BJ (cell line): ENCODE results near the gene CHST12. TPM values are rescaled to one million over a fixed set of nuclear protein-coding genes. Genes with fewer than 3 reads are reported as not detected.

ENCODE experiments used
- CTCF ChIA-PET: fragments of 350-600 bp; formaldehyde crosslinking; extraction: SDS; loops from one replicate; lab custom pipeline; 2021; ENCODE audit warnings: antibody characterized with exemption, inconsistent platforms; lab: Yijun Ruan, JAX
- POLR2A ChIA-PET: fragments of 300-600 bp; sonication (Branson Sonifier 250); formaldehyde crosslinking; extraction: SDS; loops from one replicate; lab custom pipeline; 2021; ENCODE audit warnings: antibody characterized with exemption; lab: Charles Lee
- DNase-seq: peaks from one replicate; pipeline ENCODE4 v3.0.0-alpha.2; 2011; ENCODE audit warnings: low read depth
- H3K27me3 ChIP-seq: 2 replicates; pipeline ENCODE4 v1.6.0; 2011; ENCODE audit warnings: low read length; ENCODE audit not compliant: control insufficient read depth, insufficient read depth
- H3K36me3 ChIP-seq: 2 replicates; pipeline ENCODE4 v1.5.1; 2011; ENCODE audit warnings: low read length; ENCODE audit not compliant: control insufficient read depth, insufficient read depth
- H3K4me3 ChIP-seq: 2 replicates; pipeline ENCODE4 v1.5.1; 2011; ENCODE audit warnings: low read depth, mild to moderate bottlenecking, control low read depth, low read length
- polyA plus RNA-seq: library from polyadenylated mRNA; depleted of rRNA; stranded (reverse); fragments of >200 nt; gene quantifications from 2 replicates; pipeline ENCODE4 v1.2.3, GENCODE V29; 2011
- TF ChIP-seq, protein P1 (sequence below): IDR thresholded peaks from 2 replicates; pipeline ENCODE4 v1.5.1; 2011; ENCODE audit warnings: low read depth, mild to moderate bottlenecking, control low read depth, inconsistent platforms, low read length, moderate library complexity; ENCODE audit not compliant: insufficient read depth

CHST12 gene
- polyA plus RNA-seq, 1 experiment, result 18.4 TPM

DNA sequence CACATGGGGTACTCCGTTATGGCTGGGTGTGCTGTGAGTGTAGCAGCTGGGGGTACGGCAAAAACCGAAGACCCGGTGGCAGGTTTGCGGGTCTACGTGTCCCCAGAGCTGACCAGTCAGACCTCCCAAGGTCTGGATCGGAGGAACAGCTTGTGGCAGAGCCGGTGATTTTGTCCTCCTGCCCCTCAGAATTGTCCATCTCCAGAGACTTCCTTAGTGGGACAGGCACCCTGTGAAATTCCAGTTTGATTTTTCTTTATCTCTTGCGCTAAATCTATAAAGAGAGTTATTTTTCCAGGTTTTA lies 47.8 kb upstream of the CHST12 start:
- DNase-seq, result no peak
- ChIA-PET POLR2A (no interaction called here), CTCF (interaction anchor here (0.7 to 1.3 kb wide), 2 partner anchors 9 to 113 kb away, joined by 3 read pairs; no protein-coding TSS in a partner anchor)
- Histone ChIP-seq H3K27me3 (no peaks in the 10 kb centered on the region), H3K36me3 (peaks cover 4% of the 10 kb centered on the region; the same call in 1 of the 2 replicates), H3K4me3 (peak overlapping the region; percentile 100)
- TF ChIP-seq, protein P1, sequence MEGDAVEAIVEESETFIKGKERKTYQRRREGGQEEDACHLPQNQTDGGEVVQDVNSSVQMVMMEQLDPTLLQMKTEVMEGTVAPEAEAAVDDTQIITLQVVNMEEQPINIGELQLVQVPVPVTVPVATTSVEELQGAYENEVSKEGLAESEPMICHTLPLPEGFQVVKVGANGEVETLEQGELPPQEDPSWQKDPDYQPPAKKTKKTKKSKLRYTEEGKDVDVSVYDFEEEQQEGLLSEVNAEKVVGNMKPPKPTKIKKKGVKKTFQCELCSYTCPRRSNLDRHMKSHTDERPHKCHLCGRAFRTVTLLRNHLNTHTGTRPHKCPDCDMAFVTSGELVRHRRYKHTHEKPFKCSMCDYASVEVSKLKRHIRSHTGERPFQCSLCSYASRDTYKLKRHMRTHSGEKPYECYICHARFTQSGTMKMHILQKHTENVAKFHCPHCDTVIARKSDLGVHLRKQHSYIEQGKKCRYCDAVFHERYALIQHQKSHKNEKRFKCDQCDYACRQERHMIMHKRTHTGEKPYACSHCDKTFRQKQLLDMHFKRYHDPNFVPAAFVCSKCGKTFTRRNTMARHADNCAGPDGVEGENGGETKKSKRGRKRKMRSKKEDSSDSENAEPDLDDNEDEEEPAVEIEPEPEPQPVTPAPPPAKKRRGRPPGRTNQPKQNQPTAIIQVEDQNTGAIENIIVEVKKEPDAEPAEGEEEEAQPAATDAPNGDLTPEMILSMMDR, result no peak

DNA sequence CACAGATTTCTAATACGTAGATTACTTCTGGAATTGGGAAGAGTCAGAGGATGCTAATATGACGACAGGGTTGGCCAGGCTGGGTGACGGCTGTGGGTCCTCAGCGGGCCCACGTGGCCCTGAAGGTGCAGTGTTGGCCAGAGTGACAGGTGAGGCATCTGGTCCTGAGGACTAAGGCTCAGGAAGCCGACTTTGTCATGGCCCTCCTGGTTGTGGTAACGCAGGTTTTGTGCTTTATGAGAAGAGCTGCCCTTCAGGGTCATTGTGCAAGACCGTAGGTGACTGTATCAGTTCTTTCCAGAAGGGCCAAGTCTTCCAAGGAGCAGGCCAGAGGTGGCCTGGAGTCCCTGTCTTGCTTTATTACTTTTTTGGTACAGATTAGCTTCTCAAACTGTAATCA lies 46.2 kb upstream of the CHST12 start:
- TF ChIP-seq, protein P1, result no peak
- ChIA-PET POLR2A (no interaction called here), CTCF (interaction anchor here (0.6 to 1.0 kb wide), 2 partner anchors 111 to 778 kb away, joined by 3 read pairs; no protein-coding TSS in a partner anchor)
- no peak overlapping the region for H3K4me3 ChIP-seq
- DNase-seq, result no peak
- no peaks in the 10 kb centered on the region for H3K27me3 ChIP-seq
- peaks cover 4% of the 10 kb centered on the region; the same call in 1 of the 2 replicates for H3K36me3 ChIP-seq

DNA sequence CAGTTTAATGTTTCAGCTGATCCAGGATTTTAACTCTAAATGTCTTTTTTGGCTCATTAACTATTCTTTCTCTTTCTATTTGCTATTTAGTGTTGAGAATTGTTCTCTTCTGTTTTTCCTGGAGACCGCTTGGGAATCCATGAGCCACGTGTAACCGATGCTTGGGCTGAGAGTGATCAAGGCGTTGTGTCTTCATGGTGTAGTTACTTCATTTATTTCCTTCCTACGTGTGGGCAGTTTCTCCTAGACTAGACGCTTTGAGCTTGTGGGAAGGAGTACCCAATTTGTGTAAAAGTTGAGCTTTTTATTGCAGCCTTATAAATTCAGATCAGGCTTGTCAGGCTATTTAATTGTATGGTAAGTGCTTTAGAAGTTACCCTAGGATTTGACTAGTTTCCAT lies 45.8 kb upstream of the CHST12 start:
- ChIA-PET CTCF (interaction anchor here (0.6 to 1.0 kb wide), 2 partner anchors 111 to 779 kb away, joined by 3 read pairs; no protein-coding TSS in a partner anchor), POLR2A (no interaction called here)
- peaks cover 7% of the 10 kb centered on the region for H3K36me3 ChIP-seq
- H3K4me3 ChIP-seq, result no peak overlapping the region
- TF ChIP-seq, protein P1, result no peak
- DNase-seq, result no peak
- no peaks in the 10 kb centered on the region for H3K27me3 ChIP-seq

DNA sequence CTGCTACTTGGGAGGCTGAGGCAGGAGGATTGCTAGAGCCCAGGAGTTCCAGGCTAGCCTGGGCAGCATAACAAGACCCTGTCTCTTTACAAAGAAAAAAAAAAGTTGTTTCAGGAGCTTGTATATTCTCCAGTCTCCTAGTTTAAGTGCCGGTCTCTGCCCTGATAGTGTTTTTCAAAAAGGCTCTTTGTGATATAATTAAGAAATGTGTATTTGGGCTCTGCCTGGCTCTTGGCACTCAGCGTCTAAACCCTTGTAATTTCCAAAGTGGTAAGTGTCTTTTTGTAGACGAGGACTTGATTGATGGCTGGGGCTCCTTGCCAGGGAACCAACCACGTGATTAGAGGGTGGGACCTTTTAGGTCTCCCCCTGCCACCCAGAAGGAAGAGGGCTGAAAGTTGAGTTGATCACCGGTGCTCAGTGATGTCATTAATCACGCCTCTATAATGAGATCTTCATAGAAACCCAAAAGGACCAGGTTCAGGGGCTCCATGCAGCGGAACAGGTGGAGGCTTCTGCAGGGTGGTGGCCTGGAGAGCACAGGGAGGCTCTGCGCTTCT lies 44.4 kb upstream of the CHST12 start:
- Histone ChIP-seq H3K4me3 (no peak overlapping the region), H3K27me3 (no peaks in the 10 kb centered on the region), H3K36me3 (peaks cover 17% of the 10 kb centered on the region)
- no peak for DNase-seq
- POLR2A ChIA-PET, result no interaction called here
- TF ChIP-seq, protein P1, result no peak
- CTCF ChIA-PET, result no interaction called here

DNA sequence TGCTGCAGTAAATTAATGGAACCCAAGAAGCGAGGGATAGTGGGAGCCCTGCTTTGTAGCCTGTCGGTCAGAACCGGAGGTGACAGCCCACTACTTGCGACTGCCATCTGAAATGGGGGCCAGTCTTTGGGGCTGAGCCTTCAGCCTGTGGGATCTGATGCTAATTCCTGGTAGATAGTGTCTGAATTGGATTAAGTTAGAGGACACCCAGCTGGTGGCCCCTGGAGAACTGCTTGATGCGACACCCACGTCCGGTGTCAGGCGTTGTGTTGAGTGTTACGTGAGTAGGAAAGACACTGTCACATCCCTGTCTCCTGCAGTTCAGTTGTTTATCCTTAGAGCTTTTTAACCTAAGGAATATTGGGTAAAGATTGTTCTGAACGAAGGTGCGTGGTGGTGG lies 43.8 kb upstream of the CHST12 start:
- H3K36me3 ChIP-seq, result peaks cover 19% of the 10 kb centered on the region
- CTCF ChIA-PET, result no interaction called here
- POLR2A ChIA-PET, result no interaction called here

More for the DNA sequence above, 43.8 kb upstream of the CHST12 start:
- Histone ChIP-seq H3K27me3 (no peaks in the 10 kb centered on the region), H3K4me3 (no peak overlapping the region)
- no peak for DNase-seq
- TF ChIP-seq, protein P1, result no peak
